Stimulated activated CD8-positive, alpha-beta memory T cell treated with anti-CD3 and anti-CD28 coated beads, Interleukin-12 subunit alpha, Interleukin-12 subunit beta, amount 100 ng/mL, for 24 hours (primary cell): ENCODE measurements around the gene HLCS.
"Not testable (repeated sequence)": the region's sequence is repeated elsewhere in the genome, so short reads cannot be mapped to it uniquely, and the experiment has no call there.

Source experiments
- DNase-seq: peaks from one replicate; pipeline ENCODE4 v3.0.0-alpha.2; 2020; ENCODE audit errors: extremely low read depth

HLCS gene

DNA sequence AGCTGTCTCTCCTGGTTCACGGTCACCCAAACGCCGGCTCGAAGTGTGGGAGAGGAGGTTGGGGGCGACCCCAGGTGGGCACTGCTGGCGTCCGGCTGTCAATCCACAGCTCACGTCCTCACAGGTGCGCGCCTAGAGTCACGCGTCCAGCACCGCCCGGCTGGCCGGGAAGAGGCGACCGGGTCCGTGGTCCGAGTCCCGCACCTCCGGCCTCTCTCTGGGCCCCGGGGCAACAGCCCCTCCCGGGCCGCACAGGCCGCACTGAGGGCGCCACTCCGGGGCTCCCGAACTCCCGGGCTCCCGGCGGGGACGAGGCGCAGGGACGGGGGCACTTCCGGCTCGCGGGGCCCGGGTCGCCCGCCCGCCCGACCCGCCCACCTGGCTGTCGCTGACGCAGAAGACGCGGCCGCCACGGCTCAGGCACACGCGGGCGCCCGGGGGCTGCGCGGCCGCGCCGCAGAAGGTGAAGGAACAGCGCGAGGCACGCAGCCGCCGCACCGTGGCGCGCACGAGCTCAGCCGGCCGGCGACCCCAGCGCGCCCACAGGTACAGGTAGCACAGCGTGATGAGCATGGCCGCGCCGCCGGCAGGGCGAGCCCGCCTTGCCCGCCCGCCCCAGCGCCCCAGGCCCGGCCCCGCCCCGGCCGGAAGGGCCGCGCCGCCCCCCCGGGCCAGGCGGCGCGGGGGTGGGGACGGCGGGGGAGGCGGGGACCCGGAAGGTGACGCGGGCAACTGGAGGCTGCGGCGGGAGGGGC is at the start of gene HLCS:
TSS of gene HLCS (minus strand) at position 604 of the 755 bp plus-strand sequence. CDS start at position 573, 31 bp downstream.
- DNase-seq: no peak

DNA sequence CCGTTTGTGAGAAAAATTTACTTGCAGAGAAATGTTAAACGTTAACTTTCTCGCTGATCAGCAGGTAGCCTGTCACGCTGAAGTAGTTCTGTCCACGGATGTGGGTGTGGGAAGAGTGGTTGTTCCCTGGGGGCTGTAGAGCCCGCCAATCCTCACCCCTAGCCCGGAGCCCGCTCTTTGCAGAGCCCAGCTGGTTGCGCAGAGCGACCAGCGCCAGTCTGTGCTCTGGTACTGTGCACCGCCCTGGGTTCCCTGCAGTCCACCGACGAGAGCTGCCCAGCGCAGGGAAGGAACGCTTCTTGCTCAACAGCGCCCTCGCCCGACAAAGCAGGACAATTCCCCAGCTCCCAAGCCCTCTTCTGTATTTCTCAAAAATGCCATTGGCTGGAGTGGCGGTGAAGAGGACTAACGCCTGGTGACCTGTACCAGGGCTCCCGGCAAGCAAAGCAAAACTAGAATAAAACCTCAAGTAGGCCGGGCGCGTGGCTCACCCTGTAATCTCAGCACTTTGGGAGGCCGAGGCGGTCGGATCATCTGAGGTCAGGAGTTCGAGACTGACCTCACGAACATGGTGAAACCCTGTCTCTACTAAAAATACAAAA is 43.4 kb upstream of the HLCS start:
- peak; percentile 41 for DNase-seq

DNA sequence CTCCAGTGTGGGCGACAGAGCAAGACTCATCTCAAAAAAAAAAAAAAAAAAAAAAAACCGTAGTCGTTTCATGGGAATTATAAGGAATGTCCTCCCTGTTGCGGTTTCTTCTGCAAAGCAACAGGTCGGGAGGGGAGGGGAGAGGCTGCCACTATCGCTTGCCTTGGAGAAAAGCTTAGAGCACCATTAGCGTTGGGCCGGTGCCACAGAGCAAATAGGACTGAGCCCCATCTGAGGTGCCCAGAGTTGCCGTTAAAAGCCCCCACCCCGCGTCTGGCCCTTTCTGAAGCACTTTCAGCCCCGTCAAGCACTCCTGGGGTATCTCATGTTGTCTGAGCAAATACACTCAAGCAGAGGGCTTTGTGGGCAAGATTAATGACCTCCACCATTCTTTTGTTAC is 42.3 kb upstream of the HLCS start:
- DNase-seq: no peak

DNA sequence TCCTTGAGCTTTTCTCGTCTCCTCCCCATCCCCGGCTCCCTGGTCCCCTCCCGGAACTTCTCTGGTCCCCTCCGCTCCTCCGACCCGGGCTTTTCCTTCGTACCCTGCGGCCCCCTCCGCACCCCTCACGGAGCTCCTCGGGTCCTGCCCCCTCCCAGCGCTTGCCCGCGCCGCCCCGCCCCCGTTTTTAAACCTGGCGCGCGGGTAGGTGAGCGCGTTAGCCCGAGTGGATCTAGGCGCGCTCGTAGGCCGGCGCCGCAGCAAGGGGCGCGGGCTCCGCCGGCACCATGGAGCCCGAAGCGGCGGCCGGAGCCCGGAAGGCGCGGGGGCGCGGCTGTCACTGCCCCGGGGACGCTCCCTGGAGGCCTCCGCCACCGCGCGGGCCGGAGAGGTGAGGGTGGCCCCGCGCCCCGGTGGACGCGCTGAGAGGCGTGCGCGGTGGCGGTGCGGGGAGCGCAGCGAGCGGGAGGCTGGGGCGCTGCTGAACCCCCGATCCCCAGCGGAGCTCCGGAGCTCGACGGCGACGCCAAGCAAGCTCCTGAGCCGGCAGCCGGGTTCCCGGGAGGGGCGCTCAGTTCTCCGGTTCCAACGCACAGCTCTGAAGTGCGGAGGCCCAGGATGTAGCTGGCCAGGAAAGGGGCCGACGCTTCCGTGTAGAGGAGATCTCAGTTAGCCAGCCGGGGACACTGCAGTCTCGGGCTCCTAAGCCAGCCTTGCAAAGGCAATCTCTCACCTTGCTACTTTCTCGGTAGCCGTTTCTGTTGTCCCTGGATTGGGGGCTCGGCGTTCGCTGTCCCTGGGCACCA is 40.2 kb upstream of the HLCS start, which contains the start of gene RIPPLY3:
TSS of gene RIPPLY3 (plus strand) at position 217 of the 806 bp plus-strand sequence. CDS start at position 288, 71 bp downstream.
- no peak for DNase-seq

DNA sequence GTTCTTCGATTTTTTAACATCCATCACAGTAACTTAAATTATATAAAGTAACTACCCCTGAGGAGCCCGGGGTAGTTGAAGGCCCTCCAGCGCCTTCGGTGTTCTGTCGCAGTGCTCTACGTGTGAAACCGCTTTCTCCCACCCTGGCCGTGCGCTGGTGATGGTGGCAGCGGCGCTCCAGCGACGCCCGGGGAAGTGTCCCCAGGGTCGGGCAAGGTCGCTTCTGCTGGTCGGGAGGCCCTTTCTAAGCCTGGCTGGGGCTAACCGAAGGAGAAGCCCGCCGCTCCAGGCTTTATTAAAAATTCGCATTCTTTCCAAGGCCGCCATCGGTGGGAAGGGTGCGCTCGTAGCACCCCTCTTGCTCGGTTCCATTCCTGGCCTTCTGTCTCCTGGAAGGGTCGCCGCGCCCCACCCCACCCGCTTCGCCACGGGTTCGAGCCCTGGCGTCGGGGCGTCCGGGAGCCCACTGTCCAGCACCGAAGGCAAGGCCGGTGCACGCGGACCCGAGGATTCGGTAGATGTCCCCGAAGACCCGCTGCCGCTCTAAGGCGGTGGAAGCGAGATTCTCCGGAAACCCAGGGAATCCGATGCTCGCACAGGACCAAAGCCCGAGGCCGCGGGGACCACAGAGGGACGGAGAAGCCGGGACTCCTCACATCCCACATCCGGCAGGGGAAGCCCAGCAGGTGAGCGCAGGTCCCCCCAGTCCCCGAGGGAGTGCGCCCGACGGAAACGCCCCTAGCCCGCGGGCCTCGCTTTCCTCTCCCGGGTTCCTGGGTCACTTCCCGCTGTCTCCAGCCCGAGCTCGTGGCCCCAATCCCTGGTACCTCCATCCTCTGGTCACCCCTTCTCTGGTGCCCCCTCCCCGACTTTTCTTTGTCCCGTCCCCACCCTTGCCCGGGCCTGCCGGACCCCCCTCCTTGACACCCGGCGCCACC is 39.3 kb upstream of the HLCS start:
- no peak for DNase-seq

DNA sequence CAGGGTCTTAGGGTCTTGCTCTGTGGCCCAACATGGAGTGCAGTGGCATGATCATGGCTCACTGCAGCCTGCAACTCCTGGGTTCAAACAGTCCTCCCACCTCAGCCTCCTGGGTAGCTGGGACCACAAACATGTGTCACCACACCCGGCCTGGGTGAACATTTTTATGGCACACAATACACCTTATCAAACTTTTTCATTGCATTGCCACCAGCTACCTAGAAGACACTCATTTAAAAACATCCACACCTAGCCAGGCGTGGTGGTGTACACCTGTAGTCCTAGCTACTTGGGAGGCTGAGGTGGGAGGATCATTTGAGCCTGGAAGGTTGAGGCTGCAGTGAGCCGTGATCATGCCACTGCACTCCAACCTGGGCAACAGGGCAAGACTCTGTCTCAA is 37.4 kb upstream of the HLCS start:
- DNase-seq: not testable (repeated sequence)

DNA sequence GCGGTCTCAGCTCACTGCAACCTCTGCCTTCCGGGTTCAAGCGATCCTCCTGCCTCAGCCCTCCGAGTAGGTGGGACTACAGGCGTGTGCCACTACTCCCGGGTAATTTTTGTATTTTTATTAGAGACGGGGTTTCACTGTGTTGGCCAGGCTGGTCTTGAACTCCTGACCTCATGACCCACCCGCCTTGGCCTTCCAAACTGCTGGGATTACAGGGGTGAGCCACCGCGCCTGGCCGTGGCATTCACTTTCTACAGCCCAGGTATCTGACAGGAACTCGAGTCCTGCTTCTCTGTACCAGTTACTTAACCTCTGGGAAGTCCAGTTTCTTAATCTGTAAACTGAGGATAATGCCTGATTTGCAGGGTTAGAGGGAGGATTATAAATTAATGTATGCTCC is 36.4 kb upstream of the HLCS start:
- DNase-seq: not testable (repeated sequence)

DNA sequence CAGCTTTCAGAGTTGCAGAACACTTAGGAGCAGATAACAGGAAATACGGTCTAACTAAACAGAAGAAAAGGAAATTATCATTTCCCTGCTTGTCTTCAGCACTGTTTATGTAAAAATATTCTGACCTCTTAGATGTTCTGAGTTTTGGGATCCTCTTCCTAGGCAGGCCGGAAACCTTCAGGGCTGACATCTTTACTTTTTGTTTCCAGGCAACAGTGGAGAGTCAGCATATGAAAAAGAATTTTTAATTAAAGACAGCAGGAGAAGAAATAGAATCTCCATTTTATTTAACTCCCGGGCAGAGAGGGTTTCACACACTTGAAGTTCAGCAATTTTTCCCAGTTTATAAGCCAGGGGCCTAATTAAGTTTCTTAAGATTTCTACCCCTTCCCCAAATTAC is 35.0 kb upstream of the HLCS start:
- DNase-seq: no peak

DNA sequence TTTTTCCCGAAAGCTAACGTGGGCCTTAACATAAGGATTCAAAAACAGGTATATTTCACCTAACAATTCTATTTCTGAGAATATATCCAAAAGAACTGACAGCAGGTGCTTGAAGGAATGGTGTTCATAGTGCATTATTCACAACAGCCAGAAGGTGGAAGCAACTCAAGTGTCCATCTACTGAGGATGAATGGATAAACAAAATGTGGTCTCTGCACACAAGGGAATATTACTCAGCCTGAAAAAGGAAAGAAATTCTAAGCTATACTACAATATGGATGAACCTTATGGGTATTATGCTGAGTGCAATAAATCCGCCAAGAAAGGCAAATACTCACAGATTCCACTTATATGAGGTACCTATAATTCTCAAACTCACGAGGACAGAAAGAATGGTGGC is 33.9 kb upstream of the HLCS start:
- no peak for DNase-seq

DNA sequence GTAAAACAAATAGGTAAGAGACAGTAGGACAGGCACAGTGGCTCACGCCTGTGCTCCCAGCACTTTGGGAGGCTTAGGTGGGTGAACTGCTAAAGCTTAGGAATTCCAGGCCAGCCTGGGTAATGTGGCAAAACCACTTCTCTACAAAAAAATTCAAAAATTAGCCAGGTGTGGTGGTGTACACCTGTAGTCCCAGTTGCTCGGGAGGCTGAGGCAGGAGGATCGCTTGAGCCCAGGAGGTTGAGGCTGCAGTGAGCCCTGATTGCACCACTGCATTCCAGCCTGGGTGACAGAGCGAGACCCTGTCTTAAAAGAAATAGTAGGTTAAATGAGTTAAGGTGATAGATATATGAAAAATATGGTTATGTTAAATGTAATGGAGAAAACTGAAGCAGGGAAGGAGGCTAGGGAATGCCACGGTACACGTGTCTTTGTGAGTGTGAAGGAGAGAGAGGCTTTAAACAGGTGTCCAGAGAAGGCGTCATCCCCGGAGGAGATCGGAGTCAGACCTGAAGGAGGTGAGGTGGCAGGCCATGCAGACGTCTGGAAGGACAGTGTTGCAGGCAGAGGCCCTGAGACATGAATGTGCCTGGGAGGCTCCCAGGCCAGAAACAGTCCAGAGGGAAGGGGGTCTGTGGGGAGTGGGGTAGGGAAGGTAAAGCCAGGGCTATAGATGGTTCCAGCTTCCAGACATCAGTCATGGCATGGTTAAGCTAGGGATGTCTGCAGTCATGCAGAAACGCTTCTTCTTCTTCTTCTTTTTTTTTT is 32.8 kb upstream of the HLCS start:
- DNase-seq: no peak

DNA sequence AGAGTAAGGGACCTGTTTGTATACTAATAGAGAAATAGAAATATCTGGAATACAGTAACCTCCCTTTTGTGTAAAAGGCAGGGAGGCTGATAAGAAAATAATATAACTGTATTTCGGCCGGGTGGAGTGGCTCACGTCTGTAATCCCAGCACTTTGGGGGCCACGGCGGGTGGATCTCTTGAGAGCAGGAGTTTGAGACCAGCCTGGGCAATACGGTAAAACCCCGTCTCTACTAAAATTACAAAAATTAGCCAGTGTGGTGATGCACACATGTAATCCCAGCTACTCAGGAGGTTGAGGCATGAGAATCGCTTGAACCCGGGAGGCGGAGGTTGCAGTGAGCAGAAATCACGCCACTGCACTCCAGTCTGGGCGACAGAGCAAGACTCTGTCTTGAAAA is 28.8 kb upstream of the HLCS start:
- not testable (repeated sequence) for DNase-seq

DNA sequence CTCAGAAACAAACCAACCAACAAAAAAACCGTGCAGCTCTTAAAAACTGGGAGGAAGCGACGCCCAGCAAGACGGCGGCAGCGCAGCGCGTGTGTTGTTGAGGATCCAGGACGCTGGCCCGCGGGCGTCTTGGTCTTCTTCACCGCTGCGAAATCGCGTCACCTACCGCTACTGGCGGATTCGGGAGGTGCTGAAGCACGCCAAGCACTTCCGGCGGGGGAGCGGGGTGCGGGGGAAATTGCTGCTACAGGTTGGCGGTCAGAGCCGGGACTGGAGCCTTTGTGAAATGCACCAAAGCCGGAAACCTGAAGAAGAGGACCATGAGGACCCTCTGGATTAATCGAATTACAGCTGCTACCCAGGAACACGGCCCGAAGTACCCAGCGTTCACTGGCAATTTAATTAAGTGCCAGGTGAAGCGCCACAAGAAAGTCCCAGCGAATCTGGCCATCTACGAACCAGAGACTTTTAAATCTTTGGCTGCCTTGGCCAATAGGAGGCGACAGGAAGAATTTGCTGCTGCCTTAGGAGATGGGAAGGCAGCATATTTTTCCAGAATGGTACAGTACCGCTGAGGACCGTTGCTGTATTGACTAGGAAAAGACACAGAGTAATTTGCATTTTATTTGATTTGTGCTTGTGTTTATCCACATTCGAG is 28.2 kb upstream of the HLCS start:
- DNase-seq: no peak

DNA sequence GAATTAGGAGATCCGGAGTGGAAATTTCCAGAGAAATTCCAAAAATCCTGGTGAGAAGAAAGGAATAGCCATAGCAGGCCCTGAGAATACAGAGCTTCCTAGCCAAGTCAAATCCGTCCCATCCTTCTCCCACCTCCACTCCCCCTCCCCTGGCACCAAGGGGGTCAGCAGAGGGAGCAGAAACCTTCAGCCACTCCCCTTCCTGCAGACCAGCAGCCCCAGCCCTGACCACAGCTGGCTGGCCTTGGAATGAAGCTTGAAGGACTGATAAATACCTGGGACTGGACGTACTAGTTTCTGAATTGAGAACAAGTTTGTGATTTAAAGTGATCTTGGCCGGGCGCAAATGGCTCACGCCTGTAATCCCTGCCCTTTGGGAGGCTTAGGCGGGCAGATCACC is 26.2 kb upstream of the HLCS start:
- DNase-seq: no peak

DNA sequence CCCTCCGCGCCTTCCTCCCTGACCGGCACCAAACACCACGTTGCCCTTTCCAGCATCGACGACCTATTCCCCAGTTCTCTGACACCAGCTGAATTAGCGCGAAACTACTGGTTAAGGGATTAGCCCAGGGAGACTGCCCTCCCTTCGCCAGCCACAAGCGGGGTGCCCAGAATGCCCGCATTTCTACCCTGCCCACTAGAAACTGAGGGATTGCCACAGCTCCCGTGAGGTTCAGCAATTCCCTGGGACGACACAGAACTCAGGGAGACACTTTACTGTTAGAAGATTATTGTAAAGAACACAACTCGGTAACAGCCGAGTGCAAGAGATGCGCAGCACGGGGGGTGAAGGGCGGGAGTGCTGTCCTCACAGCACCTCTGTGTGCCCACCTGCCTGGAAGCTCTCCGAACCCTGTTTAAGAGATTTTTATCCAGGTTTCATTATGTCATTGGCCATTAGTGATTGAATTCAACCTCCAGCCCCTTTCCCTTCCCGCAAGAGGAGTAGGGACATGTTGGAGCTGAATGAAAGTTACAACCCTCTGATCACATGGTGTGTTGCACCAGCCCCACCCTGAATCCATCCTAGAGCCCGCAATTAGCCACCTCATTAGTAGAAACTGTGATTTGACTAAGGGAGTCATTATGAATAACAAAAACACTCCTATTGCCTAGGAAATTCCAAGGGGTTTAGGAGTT is 24.2 kb upstream of the HLCS start:
- no peak for DNase-seq

DNA sequence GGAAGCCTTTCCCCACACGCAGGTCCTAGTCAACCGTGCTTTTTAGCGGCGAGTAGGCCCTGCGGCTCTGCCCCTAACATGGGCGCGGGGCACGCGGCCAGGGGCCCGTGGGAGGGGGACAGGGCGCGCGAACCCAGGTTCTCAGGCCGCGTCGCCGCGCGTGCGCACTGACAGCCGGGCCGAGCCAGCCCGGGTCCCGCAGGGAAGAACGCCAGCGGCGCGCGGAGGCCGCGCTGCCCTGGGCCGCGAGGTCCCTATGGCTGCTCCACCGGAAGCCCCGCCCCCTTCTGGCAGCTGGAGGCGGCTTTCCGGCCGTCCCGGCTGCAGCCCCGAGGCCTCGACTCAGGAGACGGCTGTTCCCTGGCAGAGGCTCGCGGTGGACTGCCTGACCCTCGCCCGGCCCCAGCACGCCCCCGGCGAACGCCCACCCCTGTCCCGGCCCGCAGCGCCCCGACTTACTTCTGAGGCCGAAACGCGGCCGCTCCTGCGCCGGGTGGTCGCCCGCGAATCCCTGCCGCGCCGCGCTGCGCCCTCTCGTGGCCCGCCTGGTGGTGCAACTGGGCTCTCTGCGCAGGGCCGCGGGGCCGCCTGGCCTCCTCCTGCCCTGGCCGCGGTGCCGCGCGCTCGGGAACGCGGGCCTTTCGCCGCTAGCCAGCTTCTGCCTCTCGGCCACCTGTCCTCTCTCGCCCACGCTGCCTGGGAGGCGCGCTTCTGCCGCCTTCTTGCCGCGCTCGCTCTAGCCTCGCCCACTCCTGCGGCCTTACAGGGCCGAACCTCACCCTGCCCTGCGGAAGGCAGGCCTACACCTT is 23.4 kb upstream of the HLCS start:
- DNase-seq: peak; percentile 71

DNA sequence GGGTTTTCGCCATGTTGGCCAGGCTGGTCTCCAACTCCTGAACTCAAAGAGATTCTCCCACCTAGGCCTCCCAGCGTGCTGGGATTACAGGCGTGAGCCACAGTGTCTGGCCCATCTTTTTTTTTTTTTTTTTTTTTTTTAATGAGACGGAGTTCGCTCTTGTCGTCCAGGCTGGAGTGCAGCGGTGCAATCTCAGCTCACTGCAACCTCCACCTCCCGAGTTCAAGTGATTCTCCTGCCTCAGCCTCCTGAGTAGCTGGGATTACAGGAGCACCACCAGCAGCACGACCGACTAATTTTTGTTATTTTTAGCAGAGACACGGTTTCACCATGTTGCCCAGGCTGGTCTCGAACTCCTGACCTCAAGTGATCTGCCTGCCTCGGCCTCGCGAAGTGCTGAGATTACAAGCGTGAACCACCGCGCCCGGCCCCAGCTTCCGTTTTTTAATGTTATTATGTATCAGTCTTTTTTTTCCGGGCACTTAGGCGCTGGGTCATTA is 22.8 kb upstream of the HLCS start:
- DNase-seq: not testable (repeated sequence)

DNA sequence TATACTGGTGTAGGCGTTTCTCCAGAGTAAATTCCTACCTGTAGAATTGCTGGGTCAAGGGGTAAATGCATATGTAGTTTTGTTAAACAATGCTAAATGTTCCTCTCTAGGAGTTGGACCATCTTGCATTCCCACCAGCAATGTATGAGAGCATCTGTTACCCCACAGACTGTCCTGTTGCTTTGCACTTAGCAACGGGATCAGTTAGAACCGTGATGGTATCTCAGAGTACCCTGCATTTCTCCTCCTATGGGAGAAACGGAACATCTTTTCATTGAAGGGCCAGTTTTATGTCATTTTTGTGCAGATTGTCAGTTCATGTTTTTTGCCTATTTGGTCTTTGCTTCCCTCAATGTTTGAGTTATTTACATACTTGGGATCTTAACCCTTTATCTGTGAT is 22.1 kb upstream of the HLCS start:
- no peak for DNase-seq

DNA sequence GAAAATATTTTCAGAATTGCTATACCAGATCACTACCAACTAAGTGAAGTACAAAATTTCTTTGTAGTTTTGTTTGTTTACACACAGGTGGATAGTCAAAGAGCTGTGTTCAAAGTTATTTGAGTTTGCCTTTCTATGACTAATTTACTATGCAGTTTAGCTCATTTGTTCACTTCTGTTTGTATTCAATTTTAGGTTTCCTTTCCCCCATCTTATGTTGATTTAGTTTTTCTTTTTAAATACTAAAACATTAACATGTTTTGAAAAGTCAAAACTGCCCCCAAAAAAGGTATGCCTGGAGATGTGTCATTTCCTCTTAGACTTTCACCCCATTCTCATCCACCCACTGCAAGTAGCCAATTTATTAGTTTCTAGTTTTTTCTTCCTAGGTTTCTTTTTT is 21.4 kb upstream of the HLCS start:
- DNase-seq: no peak
